HEK293 (cell line): ENCODE data around the gene PIBF1.

Source experiments
- KLF1 ChIP-seq: fragments of 450-650 bp; formaldehyde crosslinking; IDR thresholded peaks from 2 replicates; pipeline ENCODE4 v1.5.1; 2016; ENCODE audit warnings: missing biosample characterization, missing genetic modification characterization
- KLF8 ChIP-seq: fragments of 450-650 bp; formaldehyde crosslinking; IDR thresholded peaks from 2 replicates; pipeline ENCODE4 v1.5.1; 2016; ENCODE audit warnings: missing biosample characterization, missing genetic modification characterization
- PBX3 ChIP-seq: sonication (generic); formaldehyde crosslinking; IDR thresholded peaks from 2 replicates; pipeline ENCODE4 v1.8.1; 2022; ENCODE audit warnings: mild to moderate bottlenecking, moderate library complexity, missing genetic modification reagents
- PRDM1 ChIP-seq: fragments of 450-650 bp; formaldehyde crosslinking; IDR thresholded peaks from 2 replicates; pipeline ENCODE4; 2016; ENCODE audit warnings: missing biosample characterization, missing genetic modification characterization
- SP2 ChIP-seq: fragments of 450-650 bp; formaldehyde crosslinking; IDR thresholded peaks from 2 replicates; pipeline ENCODE4 v1.5.1; 2016; ENCODE audit warnings: missing biosample characterization, missing genetic modification characterization
- TCF7L2 ChIP-seq: IDR thresholded peaks from 2 replicates; pipeline ENCODE4 v1.6.1; 2011; ENCODE audit warnings: low read depth, mild to moderate bottlenecking, inconsistent platforms, low read length, moderate library complexity, borderline replicate concordance
- ZBTB20 ChIP-seq: fragments of 450-650 bp; formaldehyde crosslinking; IDR thresholded peaks from 2 replicates; pipeline ENCODE4 v1.5.1; 2016; ENCODE audit warnings: missing biosample characterization, missing genetic modification characterization
- ZBTB26 ChIP-seq: fragments of 450-650 bp; formaldehyde crosslinking; optimal IDR thresholded peaks from 2 replicates; pipeline ENCODE3; 2016; ENCODE audit warnings: missing biosample characterization, mild to moderate bottlenecking, missing genetic modification characterization
- ZNF202 ChIP-seq: fragments of 450-650 bp; formaldehyde crosslinking; IDR thresholded peaks from 2 replicates; pipeline ENCODE4 v1.5.1; 2016; ENCODE audit warnings: missing biosample characterization, missing genetic modification characterization, borderline replicate concordance
- ZNF423 ChIP-seq: fragments of 450-650 bp; formaldehyde crosslinking; IDR thresholded peaks from 2 replicates; pipeline ENCODE4 v1.5.1; 2016; ENCODE audit warnings: missing biosample characterization, missing genetic modification characterization
- ZNF48 ChIP-seq: fragments of 450-650 bp; formaldehyde crosslinking; IDR thresholded peaks from 2 replicates; pipeline ENCODE4 v1.5.1; 2016; ENCODE audit warnings: missing biosample characterization, missing genetic modification characterization
- TF ChIP-seq, protein P1 (sequence below): fragments of 450-650 bp; formaldehyde crosslinking; IDR thresholded peaks from 2 replicates; pipeline ENCODE4 v1.5.1; 2016; ENCODE audit warnings: missing biosample characterization, missing genetic modification characterization
- TF ChIP-seq, protein P2 (sequence below): fragments of 450-650 bp; formaldehyde crosslinking; IDR thresholded peaks from 2 replicates; pipeline ENCODE4 v1.5.1; 2016; ENCODE audit warnings: missing biosample characterization, missing genetic modification characterization, borderline replicate concordance
- TF ChIP-seq, protein P3 (sequence below): fragments of 450-650 bp; formaldehyde crosslinking; IDR thresholded peaks from 2 replicates; pipeline ENCODE4 v1.5.1; 2016; ENCODE audit warnings: missing biosample characterization, missing genetic modification characterization

DNA sequence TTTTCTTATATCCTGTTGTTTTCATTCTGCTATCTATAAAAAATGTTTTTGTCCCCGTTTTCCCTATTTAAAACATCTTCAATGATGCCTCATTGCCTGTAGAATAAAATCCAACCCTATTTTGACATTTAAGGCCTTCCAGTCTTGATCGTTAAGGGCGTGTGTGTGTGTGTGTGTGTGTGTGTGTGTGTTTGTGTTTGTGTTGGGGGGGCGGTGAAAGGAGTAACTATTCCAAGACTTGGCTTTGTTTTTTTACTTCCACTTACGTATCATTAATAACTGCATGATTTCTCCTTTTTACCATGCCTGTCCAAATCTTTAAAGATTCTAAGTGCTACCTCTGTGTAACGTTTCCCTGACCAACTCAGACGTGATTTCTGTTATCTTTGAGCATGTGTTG, 784 bp downstream of the PIBF1 start:
- TF ChIP-seq SP2 (tag by site-specific recombination) (no peak), ZBTB26 (tag by site-specific recombination) (no peak), ZBTB20 (tag by site-specific recombination) (no peak), ZNF423 (no peak), KLF8 (tag by site-specific recombination) (no peak), PBX3 (CRISPR knock-in tag) (no peak), TCF7L2 (no peak), KLF1 (tag by site-specific recombination) (no peak), PRDM1 (tag by site-specific recombination) (peak; percentile 89), ZNF48 (tag by site-specific recombination) (no peak), ZNF202 (no peak)
- TF ChIP-seq, protein P1, sequence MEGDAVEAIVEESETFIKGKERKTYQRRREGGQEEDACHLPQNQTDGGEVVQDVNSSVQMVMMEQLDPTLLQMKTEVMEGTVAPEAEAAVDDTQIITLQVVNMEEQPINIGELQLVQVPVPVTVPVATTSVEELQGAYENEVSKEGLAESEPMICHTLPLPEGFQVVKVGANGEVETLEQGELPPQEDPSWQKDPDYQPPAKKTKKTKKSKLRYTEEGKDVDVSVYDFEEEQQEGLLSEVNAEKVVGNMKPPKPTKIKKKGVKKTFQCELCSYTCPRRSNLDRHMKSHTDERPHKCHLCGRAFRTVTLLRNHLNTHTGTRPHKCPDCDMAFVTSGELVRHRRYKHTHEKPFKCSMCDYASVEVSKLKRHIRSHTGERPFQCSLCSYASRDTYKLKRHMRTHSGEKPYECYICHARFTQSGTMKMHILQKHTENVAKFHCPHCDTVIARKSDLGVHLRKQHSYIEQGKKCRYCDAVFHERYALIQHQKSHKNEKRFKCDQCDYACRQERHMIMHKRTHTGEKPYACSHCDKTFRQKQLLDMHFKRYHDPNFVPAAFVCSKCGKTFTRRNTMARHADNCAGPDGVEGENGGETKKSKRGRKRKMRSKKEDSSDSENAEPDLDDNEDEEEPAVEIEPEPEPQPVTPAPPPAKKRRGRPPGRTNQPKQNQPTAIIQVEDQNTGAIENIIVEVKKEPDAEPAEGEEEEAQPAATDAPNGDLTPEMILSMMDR (tag by site-specific recombination), result no peak
- TF ChIP-seq, protein P2, sequence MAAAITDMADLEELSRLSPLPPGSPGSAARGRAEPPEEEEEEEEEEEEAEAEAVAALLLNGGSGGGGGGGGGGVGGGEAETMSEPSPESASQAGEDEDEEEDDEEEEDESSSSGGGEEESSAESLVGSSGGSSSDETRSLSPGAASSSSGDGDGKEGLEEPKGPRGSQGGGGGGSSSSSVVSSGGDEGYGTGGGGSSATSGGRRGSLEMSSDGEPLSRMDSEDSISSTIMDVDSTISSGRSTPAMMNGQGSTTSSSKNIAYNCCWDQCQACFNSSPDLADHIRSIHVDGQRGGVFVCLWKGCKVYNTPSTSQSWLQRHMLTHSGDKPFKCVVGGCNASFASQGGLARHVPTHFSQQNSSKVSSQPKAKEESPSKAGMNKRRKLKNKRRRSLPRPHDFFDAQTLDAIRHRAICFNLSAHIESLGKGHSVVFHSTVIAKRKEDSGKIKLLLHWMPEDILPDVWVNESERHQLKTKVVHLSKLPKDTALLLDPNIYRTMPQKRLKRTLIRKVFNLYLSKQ (tag by site-specific recombination), result no peak
- TF ChIP-seq, protein P3, sequence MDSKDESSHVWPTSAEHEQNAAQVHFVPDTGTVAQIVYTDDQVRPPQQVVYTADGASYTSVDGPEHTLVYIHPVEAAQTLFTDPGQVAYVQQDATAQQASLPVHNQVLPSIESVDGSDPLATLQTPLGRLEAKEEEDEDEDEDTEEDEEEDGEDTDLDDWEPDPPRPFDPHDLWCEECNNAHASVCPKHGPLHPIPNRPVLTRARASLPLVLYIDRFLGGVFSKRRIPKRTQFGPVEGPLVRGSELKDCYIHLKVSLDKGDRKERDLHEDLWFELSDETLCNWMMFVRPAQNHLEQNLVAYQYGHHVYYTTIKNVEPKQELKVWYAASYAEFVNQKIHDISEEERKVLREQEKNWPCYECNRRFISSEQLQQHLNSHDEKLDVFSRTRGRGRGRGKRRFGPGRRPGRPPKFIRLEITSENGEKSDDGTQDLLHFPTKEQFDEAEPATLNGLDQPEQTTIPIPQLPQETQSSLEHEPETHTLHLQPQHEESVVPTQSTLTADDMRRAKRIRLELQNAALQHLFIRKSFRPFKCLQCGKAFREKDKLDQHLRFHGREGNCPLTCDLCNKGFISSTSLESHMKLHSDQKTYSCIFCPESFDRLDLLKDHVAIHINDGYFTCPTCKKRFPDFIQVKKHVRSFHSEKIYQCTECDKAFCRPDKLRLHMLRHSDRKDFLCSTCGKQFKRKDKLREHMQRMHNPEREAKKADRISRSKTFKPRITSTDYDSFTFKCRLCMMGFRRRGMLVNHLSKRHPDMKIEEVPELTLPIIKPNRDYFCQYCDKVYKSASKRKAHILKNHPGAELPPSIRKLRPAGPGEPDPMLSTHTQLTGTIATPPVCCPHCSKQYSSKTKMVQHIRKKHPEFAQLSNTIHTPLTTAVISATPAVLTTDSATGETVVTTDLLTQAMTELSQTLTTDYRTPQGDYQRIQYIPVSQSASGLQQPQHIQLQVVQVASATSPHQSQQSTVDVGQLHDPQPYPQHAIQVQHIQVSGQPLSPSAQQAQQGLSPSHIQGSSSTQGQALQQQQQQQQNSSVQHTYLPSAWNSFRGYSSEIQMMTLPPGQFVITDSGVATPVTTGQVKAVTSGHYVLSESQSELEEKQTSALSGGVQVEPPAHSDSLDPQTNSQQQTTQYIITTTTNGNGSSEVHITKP (tag by site-specific recombination), result 0 out of 2 replicates have a peak, but pooled peaks have one; percentile 9
